ENCODE data around the gene GRN. TPM values are rescaled to one million over a fixed set of nuclear protein-coding genes. Genes with fewer than 3 reads are reported as not detected.

GRN gene
- total RNA-seq, 1 experiment from 2014 or later, result 127 TPM

DNA sequence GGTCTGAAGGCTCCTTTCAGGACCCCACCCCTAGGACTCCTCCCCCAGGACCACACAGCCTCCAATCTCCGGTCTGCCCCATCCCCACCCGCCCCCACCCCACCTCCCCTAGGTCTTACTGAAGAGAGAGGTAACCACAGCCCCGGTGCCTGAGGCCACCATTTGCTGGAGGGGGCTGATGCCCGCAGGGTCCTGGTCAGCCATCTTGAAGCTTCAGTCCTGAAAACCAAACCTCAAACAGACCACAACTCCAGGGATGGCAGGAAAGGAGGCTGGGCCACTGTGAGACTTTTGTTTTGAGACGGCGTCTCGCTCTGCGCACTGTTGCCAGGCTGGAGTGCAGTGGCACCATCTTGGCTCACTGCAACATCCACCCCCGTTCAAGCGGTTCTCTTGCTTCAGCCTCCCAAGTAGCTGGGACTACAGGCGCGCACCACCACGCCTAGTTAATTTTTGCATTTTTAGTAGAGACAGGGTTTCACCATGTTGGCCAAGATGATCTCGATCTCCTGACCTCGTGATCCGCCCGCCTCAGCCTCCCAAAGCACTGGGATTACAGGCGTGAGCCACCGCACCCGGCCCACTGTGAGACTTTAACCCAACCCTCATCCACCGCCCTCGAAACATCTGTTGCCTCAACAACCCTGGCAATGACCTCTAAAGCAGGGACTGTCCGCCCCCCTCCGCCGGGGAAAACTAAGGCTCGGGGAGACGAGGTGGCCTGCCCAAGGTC is 21.6 kb upstream of the GRN start:
- Histone ChIP-seq H2BK20ac (ENCODE audit: low read depth, low read length, poor library complexity, severe bottlenecking) (no peak overlapping the region), H3T11ph (ENCODE audit: low read length) (no peak overlapping the region), H3K23ac (ENCODE audit: insufficient read length, low read depth, low read length) (no peak overlapping the region), H4K8ac (replicated peaks; ENCODE audit: insufficient read length, low read depth, low read length) (no peak overlapping the region), H3K27ac (ENCODE audit: insufficient read length, low read depth, low read length) (no peak overlapping the region), H3K14ac (ENCODE audit: insufficient read depth, low read length) (no peak overlapping the region; the same call in 1 of the 2 replicates), H3K79me2 (ENCODE audit: insufficient read depth, low read length) (peaks cover 4% of the 10 kb centered on the region; the same call in 1 of the 2 replicates), H3K79me1 (ENCODE audit: insufficient read depth, low read depth, low read length, poor library complexity, severe bottlenecking) (peaks cover 4% of the 10 kb centered on the region), H3K18ac (ENCODE audit: insufficient read length, low read depth, low read length) (peak overlapping the region; percentile 22), H3K4me2 (ENCODE audit: insufficient read depth, insufficient read length, low read length) (peak overlapping the region; percentile 76), H3K4ac (ENCODE audit: low read depth, low read length) (no peak overlapping the region), H4K5ac (ENCODE audit: insufficient read length, low read depth, low read length) (no peak overlapping the region), H3K56ac (ENCODE audit: insufficient read length, low read depth, low read length) (no peak overlapping the region), H3K27me3 (ENCODE audit: insufficient read depth, low read length) (no peaks in the 10 kb centered on the region), H4K20me1 (ENCODE audit: control insufficient read depth, insufficient read depth, insufficient read length) (no peaks in the 10 kb centered on the region), H4K91ac (ENCODE audit: insufficient read length, low read depth, low read length) (no peak overlapping the region), H2BK15ac (ENCODE audit: low read depth, low read length) (no peak overlapping the region), H3K4me1 (ENCODE audit: insufficient read depth, low read length) (no peaks in the 10 kb centered on the region), H2AFZ (ENCODE audit: low read length) (no peak overlapping the region), H2BK5ac (ENCODE audit: insufficient read length, low read length) (no peak overlapping the region), H2AK5ac (ENCODE audit: insufficient read length, low read length) (no peak overlapping the region), H3K9me3 (ENCODE audit: control insufficient read depth, low read depth, low read length) (no peaks in the 10 kb centered on the region), H2BK120ac (ENCODE audit: low read depth, low read length, poor library complexity, severe bottlenecking) (no peak overlapping the region), H3K23me2 (ENCODE audit: insufficient read length, low read depth, low read length, poor library complexity, severe bottlenecking) (peaks cover 13% of the 10 kb centered on the region), H2BK12ac (ENCODE audit: insufficient read length, low read depth, low read length) (no peak overlapping the region), H3K9ac (ENCODE audit: extremely low read depth, insufficient read length, low read length) (peak overlapping the region; percentile 57)
- Mint-ChIP-seq H3K4me3 (peak overlapping the region; percentile 88 to 94), H3K36me3 (ENCODE audit: insufficient read depth in 1 of 3, low read depth in 3 of 3) (peaks cover 20 to 45% (median 31%) of the 10 kb centered on the region in 3 experiments), H3K27ac (0 out of 7 replicates have a peak overlapping the region, but pooled peaks of 1 of the 3 experiments have one; percentile 23), H3K27me3 (ENCODE audit: low read depth) (peaks cover 19% of the 10 kb centered on the region), H3K9me3 (no peaks in the 10 kb centered on the region), H3K4me1 (peaks cover 6 to 19% of the 10 kb centered on the region in 2 experiments)
- WGBS (ENCODE audit: extremely low coverage, insufficient read length, low lambda C conversion rate), result no CpG with 5 or more reads among the region's 27 CpGs
- TF ChIP-seq, protein P1, sequence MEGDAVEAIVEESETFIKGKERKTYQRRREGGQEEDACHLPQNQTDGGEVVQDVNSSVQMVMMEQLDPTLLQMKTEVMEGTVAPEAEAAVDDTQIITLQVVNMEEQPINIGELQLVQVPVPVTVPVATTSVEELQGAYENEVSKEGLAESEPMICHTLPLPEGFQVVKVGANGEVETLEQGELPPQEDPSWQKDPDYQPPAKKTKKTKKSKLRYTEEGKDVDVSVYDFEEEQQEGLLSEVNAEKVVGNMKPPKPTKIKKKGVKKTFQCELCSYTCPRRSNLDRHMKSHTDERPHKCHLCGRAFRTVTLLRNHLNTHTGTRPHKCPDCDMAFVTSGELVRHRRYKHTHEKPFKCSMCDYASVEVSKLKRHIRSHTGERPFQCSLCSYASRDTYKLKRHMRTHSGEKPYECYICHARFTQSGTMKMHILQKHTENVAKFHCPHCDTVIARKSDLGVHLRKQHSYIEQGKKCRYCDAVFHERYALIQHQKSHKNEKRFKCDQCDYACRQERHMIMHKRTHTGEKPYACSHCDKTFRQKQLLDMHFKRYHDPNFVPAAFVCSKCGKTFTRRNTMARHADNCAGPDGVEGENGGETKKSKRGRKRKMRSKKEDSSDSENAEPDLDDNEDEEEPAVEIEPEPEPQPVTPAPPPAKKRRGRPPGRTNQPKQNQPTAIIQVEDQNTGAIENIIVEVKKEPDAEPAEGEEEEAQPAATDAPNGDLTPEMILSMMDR (conservative IDR thresholded peaks at IDR 0.05), result no peak
- peak; percentile 34 for DNase-seq

Data from H9 (cell line).